IMR-90 (cell line): ENCODE results near the gene INPP5J. TPM values are rescaled to one million over a fixed set of nuclear protein-coding genes. Genes with fewer than 3 reads are reported as not detected.

ENCODE experiments used
- ATAC-seq: fragments of 200-7000 bp; cut with Tn5 transposase; 2 replicates; pipeline ENCODE4 v1.9.1; 2020; ENCODE audit warnings: low read depth, mild to moderate bottlenecking, moderate library complexity
- BruUV-seq: library from RNA; stranded (reverse); fragments of 400-500 nt; replicated peaks from 2 replicates; lab custom pipeline; 2021; lab: Mats Ljungman, UMichigan
- CTCF ChIA-PET: fragments of 300-600 bp; formaldehyde crosslinking; extraction: SDS; loops from one replicate; lab custom pipeline; 2021; ENCODE audit warnings: antibody characterized with exemption; lab: Yijun Ruan, JAX
- POLR2A ChIA-PET: fragments of 300-600 bp; sonication (Branson Sonifier 250); formaldehyde crosslinking; loops from one replicate; lab custom pipeline; 2022; ENCODE audit warnings: antibody characterized with exemption; ENCODE audit not compliant: unreplicated experiment; lab: Charles Lee
- DNase-seq: peaks from one replicate; pipeline ENCODE4 v3.0.0; 2013
- H2AFZ ChIP-seq: replicated peaks from 2 replicates; pipeline ENCODE3; 2013; ENCODE audit warnings: low read length, mild to moderate bottlenecking; ENCODE audit not compliant: poor library complexity
- H2AK5ac ChIP-seq: 2 replicates; pipeline ENCODE4 v1.6.1; 2013; ENCODE audit warnings: low read depth, low read length, inconsistent platforms
- H2AK9ac ChIP-seq: replicated peaks from 2 replicates; pipeline ENCODE3; 2013; ENCODE audit warnings: mild to moderate bottlenecking, low read depth, low read length, moderate library complexity; ENCODE audit not compliant: poor library complexity
- H2BK120ac ChIP-seq: 2 replicates; pipeline ENCODE4 v1.6.1; 2013; ENCODE audit warnings: low read depth, low read length, inconsistent platforms
- H2BK15ac ChIP-seq: 3 replicates; pipeline ENCODE4 v1.6.1; 2013; ENCODE audit warnings: low read depth, low read length, inconsistent platforms
- H2BK20ac ChIP-seq: 2 replicates; pipeline ENCODE4 v1.6.1; 2013; ENCODE audit warnings: low read depth, mild to moderate bottlenecking, inconsistent platforms, low read length, moderate library complexity
- H2BK5ac ChIP-seq: 2 replicates; pipeline ENCODE4 v1.6.1; 2013; ENCODE audit warnings: mild to moderate bottlenecking, low read depth, low read length, inconsistent platforms; ENCODE audit not compliant: poor library complexity, severe bottlenecking
- H3K14ac ChIP-seq: replicated peaks from 2 replicates; pipeline ENCODE4 v1.6.1; 2013; ENCODE audit warnings: low read depth, low read length, inconsistent platforms
- H3K18ac ChIP-seq: 2 replicates; pipeline ENCODE4 v1.6.1; 2013; ENCODE audit warnings: low read depth, low read length, control low read depth
- H3K23ac ChIP-seq: 2 replicates; pipeline ENCODE4 v1.6.1; 2013; ENCODE audit warnings: low read depth, low read length, inconsistent platforms
- H3K27ac ChIP-seq: 2 replicates; pipeline ENCODE4 v1.5.1; 2013; ENCODE audit warnings: mild to moderate bottlenecking, control low read depth, low read length; ENCODE audit not compliant: insufficient read depth
- H3K27me3 ChIP-seq: 2 replicates; pipeline ENCODE4 v1.6.1; 2013; ENCODE audit warnings: low read length; ENCODE audit not compliant: control insufficient read depth, insufficient read depth
- H3K36me3 ChIP-seq: 2 replicates; pipeline ENCODE4 v1.6.1; 2013; ENCODE audit warnings: low read length, mixed read lengths; ENCODE audit not compliant: control insufficient read depth, insufficient read depth
- H3K4ac ChIP-seq: 2 replicates; pipeline ENCODE4 v1.6.1; 2013; ENCODE audit warnings: low read depth, low read length, inconsistent platforms
- H3K4me1 ChIP-seq: 2 replicates; pipeline ENCODE4 v1.6.1; 2013; ENCODE audit warnings: low read length, mixed read lengths; ENCODE audit not compliant: control insufficient read depth, insufficient read depth
- H3K4me2 ChIP-seq: 2 replicates; pipeline ENCODE4 v1.6.1; 2013; ENCODE audit warnings: low read depth, mild to moderate bottlenecking, control low read depth, low read length, moderate library complexity
- H3K4me3 ChIP-seq: 2 replicates; pipeline ENCODE4 v1.5.1; 2013; ENCODE audit warnings: low read depth, mild to moderate bottlenecking, control low read depth, low read length, moderate library complexity; ENCODE audit not compliant: insufficient read depth
- H3K56ac ChIP-seq: 2 replicates; pipeline ENCODE4 v1.6.1; 2013; ENCODE audit warnings: low read length, inconsistent platforms; ENCODE audit not compliant: insufficient read depth; ENCODE audit errors: extremely low read depth
- H3K79me1 ChIP-seq, 2 experiments: 2 replicates each; pipeline ENCODE4 v1.6.1; 2013; ENCODE audit warnings: low read length in 2 of 2, inconsistent platforms in 1 of 2, low read depth in 1 of 2
- H3K9ac ChIP-seq: 2 replicates; pipeline ENCODE4 v1.6.1; 2013; ENCODE audit warnings: low read depth, low read length, control low read depth
- H3K9me1 ChIP-seq: 2 replicates; pipeline ENCODE4 v1.6.1; 2013; ENCODE audit warnings: low read length, inconsistent platforms; ENCODE audit not compliant: insufficient read depth
- H3K9me3 ChIP-seq: 2 replicates; pipeline ENCODE4 v1.6.1; 2013; ENCODE audit warnings: low read length; ENCODE audit not compliant: control insufficient read depth, insufficient read depth
- H4K20me1 ChIP-seq: 2 replicates; pipeline ENCODE4 v1.6.1; 2013; ENCODE audit warnings: low read length, inconsistent platforms; ENCODE audit not compliant: insufficient read depth
- H4K5ac ChIP-seq: 2 replicates; pipeline ENCODE4 v1.6.1; 2013; ENCODE audit warnings: mild to moderate bottlenecking, low read depth, low read length, control low read depth
- H4K8ac ChIP-seq, 2 experiments: 2 replicates each; pipeline ENCODE4 v1.6.1; 2013; ENCODE audit warnings: low read depth in 2 of 2, low read length in 2 of 2, control low read depth in 1 of 2, inconsistent platforms in 1 of 2
- H4K91ac ChIP-seq: 2 replicates; pipeline ENCODE4 v1.6.1; 2013; ENCODE audit warnings: low read depth, low read length, inconsistent platforms; ENCODE audit not compliant: insufficient read depth
- BHLHE40 ChIP-seq: fragments of 150-350 bp; IDR thresholded peaks from 2 replicates; pipeline ENCODE4 v1.6.1; 2016; ENCODE audit warnings: mild to moderate bottlenecking, low read depth, low read length
- CEBPB ChIP-seq: IDR thresholded peaks from 2 replicates; pipeline ENCODE4 v1.6.1; 2012; ENCODE audit warnings: low read depth, low read length, improper control_type of control experiment
- CHD1 ChIP-seq: IDR thresholded peaks from 2 replicates; pipeline ENCODE4 v1.6.1; 2012; ENCODE audit warnings: low read depth, low read length, improper control_type of control experiment
- FOS ChIP-seq: fragments of 150-350 bp; IDR thresholded peaks from 2 replicates; pipeline ENCODE4 v1.6.1; 2016; ENCODE audit warnings: low read depth, low read length
- MAFK ChIP-seq: IDR thresholded peaks from 2 replicates; pipeline ENCODE4 v1.6.1; 2012; ENCODE audit warnings: low read depth, low read length, improper control_type of control experiment
- MAZ ChIP-seq: IDR thresholded peaks from 2 replicates; pipeline ENCODE4 v1.6.1; 2012; ENCODE audit warnings: low read depth, mild to moderate bottlenecking, low read length, improper control_type of control experiment, moderate library complexity, borderline replicate concordance
- MXI1 ChIP-seq: IDR thresholded peaks from 2 replicates; pipeline ENCODE4 v1.6.1; 2012; ENCODE audit warnings: low read depth, mild to moderate bottlenecking, low read length, moderate library complexity, borderline replicate concordance
- NFE2L2 ChIP-seq: fragments of 150-350 bp; IDR thresholded peaks from 2 replicates; pipeline ENCODE4 v1.6.1; 2016; ENCODE audit warnings: low read depth, mild to moderate bottlenecking, low read length
- POLR2A ChIP-seq: IDR thresholded peaks from 2 replicates; pipeline ENCODE4 v1.6.1; 2012; ENCODE audit warnings: mild to moderate bottlenecking, low read depth, low read length
- RAD21 ChIP-seq: IDR thresholded peaks from 2 replicates; pipeline ENCODE4 v1.6.1; 2012; ENCODE audit warnings: low read length, improper control_type of control experiment
- RCOR1 ChIP-seq: IDR thresholded peaks from 2 replicates; pipeline ENCODE4 v1.6.1; 2012; ENCODE audit warnings: mild to moderate bottlenecking, low read length, improper control_type of control experiment; ENCODE audit not compliant: insufficient replicate concordance
- RFX5 ChIP-seq: IDR thresholded peaks from 2 replicates; pipeline ENCODE4 v1.8.0; 2012; ENCODE audit warnings: low read depth, mild to moderate bottlenecking, low read length, moderate library complexity
- SMC3 ChIP-seq: fragments of 150-350 bp; IDR thresholded peaks from 2 replicates; pipeline ENCODE4 v1.6.1; 2016; ENCODE audit warnings: low read depth, mild to moderate bottlenecking, antibody characterized with exemption, low read length, moderate library complexity
- WGBS, 2 experiments: methylation state at CpG; one replicate each; pipeline versions ENCODE4 v1.1.5 to v1.1.7; 2013; ENCODE audit warnings: missing lambda C conversion rate in 2 of 2; ENCODE audit not compliant: insufficient read length in 1 of 2; ENCODE audit errors: extremely low coverage in 2 of 2; 5-methylcytosine and 5-hydroxymethylcytosine counted together
- dilution Hi-C: fragments of 300-500 bp; cut with HindIII; formaldehyde crosslinking; loops from one replicate; pipeline ENCODE4 v1.14.3; 2018; ENCODE audit warnings: low sequenced_read_pairs; ENCODE audit not compliant: unreplicated experiment
- in situ Hi-C: fragments of 300-500 bp; cut with MboI; formaldehyde crosslinking; loops from 3 replicates; pipeline ENCODE4 v1.14.3; 2019; ENCODE audit warnings: low sequenced_read_pairs, inconsistent platforms, mixed read lengths
- intact Hi-C: fragments of 100-400 bp; cut with micrococcal nuclease; formaldehyde crosslinking; loops from 2 replicates; pipeline ENCODE4 v1.10.0; 2022
- polyA plus RNA-seq, 3 experiments: library from polyadenylated mRNA; depleted of rRNA; stranded (reverse); fragments of >200 nt; gene quantifications; 2 replicates each; pipeline ENCODE4 v1.2.3, GENCODE V29; 2012; ENCODE audit warnings: low replicate concordance in 1 of 3
- total RNA-seq: library from RNA; depleted of rRNA; stranded (reverse); fragments of >200 nt; gene quantifications from 2 replicates; pipeline ENCODE4 v1.2.3, GENCODE V29; 2012
- TF ChIP-seq, protein P1 (sequence below): conservative IDR thresholded peaks from 2 replicates; pipeline ENCODE4 v1.5.1; 2012; ENCODE audit warnings: mild to moderate bottlenecking, low read depth, low read length, improper control_type of control experiment
- TF ChIP-seq, protein P2 (sequence below): fragments of 150-350 bp; IDR thresholded peaks from 2 replicates; pipeline ENCODE4 v1.6.1; 2016; ENCODE audit warnings: low read depth, mild to moderate bottlenecking, low read length, moderate library complexity, borderline replicate concordance

Gene INPP5J
- total and polyA plus RNA-seq, 2 of the 4 experiments (the other 2 are of a cell fraction): 0.36 to 2.2 TPM

DNA sequence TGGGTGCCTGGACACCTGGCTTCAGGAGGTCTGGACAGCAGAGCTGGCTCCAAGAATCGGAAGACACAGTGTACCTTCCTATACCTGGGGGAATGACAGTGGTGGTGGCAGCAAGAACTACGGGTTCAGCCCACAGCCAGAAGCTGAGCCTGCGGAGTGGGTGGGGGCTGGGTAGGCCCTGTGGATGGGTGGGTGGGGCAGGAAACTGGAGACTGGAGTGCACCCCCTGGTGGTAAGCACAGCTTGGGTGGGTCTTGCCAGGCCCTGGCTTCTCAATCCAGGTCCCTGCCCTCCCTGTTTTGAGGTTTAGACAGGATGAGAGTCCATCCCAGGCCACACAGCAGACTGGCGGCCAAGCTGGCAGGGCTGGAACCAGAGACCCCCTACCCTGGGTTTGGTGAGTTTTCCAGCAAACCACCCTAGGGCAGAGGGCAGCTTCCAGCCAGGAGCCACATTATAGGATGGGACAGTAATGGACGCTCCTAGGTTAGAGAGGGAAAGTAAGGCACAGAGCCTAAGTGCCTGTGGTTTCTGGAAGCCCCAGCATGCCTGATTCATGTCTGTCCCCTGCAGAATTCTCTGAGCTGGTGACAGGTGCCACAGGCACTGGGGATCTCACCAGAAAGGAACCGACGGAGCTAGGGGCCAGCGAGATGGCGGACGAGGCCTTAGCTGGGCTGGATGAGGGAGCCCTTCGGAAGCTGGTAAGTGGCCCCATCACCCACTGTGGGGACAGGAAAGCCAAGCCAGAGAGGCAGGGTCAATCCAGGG lies 40.0 kb upstream of the INPP5J start:
- Histone ChIP-seq H3K9me1 (peaks cover 18% of the 10 kb centered on the region), H3K14ac (peak overlapping the region; percentile 93), H2BK120ac (peak overlapping the region; percentile 68; the same call in 1 of the 2 replicates), H3K56ac (peak overlapping the region; percentile 53), H2BK5ac (peak overlapping the region; percentile 89), H2AK5ac (peak overlapping the region; percentile 99), H3K27me3 (no peaks in the 10 kb centered on the region), H3K9ac (peak overlapping the region; percentile 95), H3K36me3 (peaks cover 18% of the 10 kb centered on the region), H4K91ac (peak overlapping the region; percentile 77), H2BK15ac (peak overlapping the region; percentile 70; the same call in 2 of the 3 replicates), H3K27ac (peak overlapping the region; percentile 80), H3K4ac (peak overlapping the region; percentile 94), H4K20me1 (peaks cover 8% of the 10 kb centered on the region), H3K23ac (peak overlapping the region; percentile 98), H3K4me1 (peaks cover 26% of the 10 kb centered on the region), H2AK9ac (peak overlapping the region; percentile 99), H4K8ac (peak overlapping the region; percentile 7 to 79; a peak in 3 of 4 replicates), H3K79me1 (peaks cover 31 to 72% of the 10 kb centered on the region in 2 experiments), H3K18ac (peak overlapping the region; percentile 7; the same call in 1 of the 2 replicates), H2AFZ (peak overlapping the region; percentile 83), H3K4me3 (peak overlapping the region; percentile 71), H3K9me3 (no peaks in the 10 kb centered on the region), H3K4me2 (peak overlapping the region; percentile 99), H2BK20ac (0 out of 2 replicates have a peak overlapping the region, but pooled peaks have one; percentile 3), H4K5ac (peak overlapping the region; percentile 41)
- in situ Hi-C loops: no loop called here
- CTCF ChIA-PET: interaction anchor here (0.7 to 4.0 kb wide), 9 partner anchors 18 to 142 kb away, joined by 3 to 10 read pairs (median 3); partner anchors contain the start of gene MORC2
- DNase-seq (peak; percentile 64), ATAC-seq (no peak)
- 100% methylated on average over 2 of the region's 11 CpGs; no CpG with 5 or more reads in 1 of the 2 experiments for WGBS, 2 experiments
- no TSS peak for BruUV-seq
- POLR2A ChIA-PET: interaction anchor here (0.5 to 0.9 kb wide), 3 partner anchors 30 to 202 kb away, joined by 3 to 4 read pairs (median 3); partner anchors contain the start of gene TUG1
- dilution Hi-C loops: no loop called here
- intact Hi-C loops: loop anchor here (1.0 kb wide), 2 partner anchors 113 to 134 kb away; partner anchors contain the start of gene TUG1
- TF ChIP-seq CHD1 (no peak), SMC3 (peak; percentile 63), CEBPB (no peak), MAZ (no peak), POLR2A (no peak), RAD21 (peak; percentile 50), RCOR1 (no peak), MAFK (no peak), BHLHE40 (no peak), MXI1 (no peak), NFE2L2 (no peak), FOS (no peak), RFX5 (no peak)
- TF ChIP-seq, protein P1, sequence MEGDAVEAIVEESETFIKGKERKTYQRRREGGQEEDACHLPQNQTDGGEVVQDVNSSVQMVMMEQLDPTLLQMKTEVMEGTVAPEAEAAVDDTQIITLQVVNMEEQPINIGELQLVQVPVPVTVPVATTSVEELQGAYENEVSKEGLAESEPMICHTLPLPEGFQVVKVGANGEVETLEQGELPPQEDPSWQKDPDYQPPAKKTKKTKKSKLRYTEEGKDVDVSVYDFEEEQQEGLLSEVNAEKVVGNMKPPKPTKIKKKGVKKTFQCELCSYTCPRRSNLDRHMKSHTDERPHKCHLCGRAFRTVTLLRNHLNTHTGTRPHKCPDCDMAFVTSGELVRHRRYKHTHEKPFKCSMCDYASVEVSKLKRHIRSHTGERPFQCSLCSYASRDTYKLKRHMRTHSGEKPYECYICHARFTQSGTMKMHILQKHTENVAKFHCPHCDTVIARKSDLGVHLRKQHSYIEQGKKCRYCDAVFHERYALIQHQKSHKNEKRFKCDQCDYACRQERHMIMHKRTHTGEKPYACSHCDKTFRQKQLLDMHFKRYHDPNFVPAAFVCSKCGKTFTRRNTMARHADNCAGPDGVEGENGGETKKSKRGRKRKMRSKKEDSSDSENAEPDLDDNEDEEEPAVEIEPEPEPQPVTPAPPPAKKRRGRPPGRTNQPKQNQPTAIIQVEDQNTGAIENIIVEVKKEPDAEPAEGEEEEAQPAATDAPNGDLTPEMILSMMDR: peak; percentile 58
- TF ChIP-seq, protein P2, sequence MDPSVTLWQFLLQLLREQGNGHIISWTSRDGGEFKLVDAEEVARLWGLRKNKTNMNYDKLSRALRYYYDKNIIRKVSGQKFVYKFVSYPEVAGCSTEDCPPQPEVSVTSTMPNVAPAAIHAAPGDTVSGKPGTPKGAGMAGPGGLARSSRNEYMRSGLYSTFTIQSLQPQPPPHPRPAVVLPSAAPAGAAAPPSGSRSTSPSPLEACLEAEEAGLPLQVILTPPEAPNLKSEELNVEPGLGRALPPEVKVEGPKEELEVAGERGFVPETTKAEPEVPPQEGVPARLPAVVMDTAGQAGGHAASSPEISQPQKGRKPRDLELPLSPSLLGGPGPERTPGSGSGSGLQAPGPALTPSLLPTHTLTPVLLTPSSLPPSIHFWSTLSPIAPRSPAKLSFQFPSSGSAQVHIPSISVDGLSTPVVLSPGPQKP: no peak
